Suprapubic skin (tissue), 4 donors: ENCODE results near the gene TREML4.

Experiments used
- CTCF ChIP-seq, 2 donors: fragments of 200-600 bp in 1 of 2; fragments of 450-650 bp in 1 of 2; sonication (generic) in 1 of 2; IDR thresholded peaks; one replicate each; pipeline ENCODE4 v1.5.1; 2016 to 2019; ENCODE audit warnings: antibody characterized with exemption in 2 of 2, mild to moderate bottlenecking in 1 of 2, moderate library complexity in 1 of 2
- EP300 ChIP-seq: sonication (generic); formaldehyde crosslinking; IDR thresholded peaks from one replicate; pipeline ENCODE4 v1.6.1; 2017; ENCODE audit warnings: antibody characterized with exemption
- POLR2A ChIP-seq, 2 donors: fragments of 450-650 bp; IDR thresholded peaks; one replicate each; pipeline ENCODE4 v1.6.1; 2017; ENCODE audit warnings: antibody characterized with exemption in 2 of 2, mild to moderate bottlenecking in 2 of 2, moderate library complexity in 2 of 2
- POLR2AphosphoS5 ChIP-seq, 3 donors: sonication (generic); formaldehyde crosslinking; IDR thresholded peaks; one replicate each; pipeline ENCODE4 v1.6.1; 2017; ENCODE audit warnings: antibody characterized with exemption in 3 of 3

- no peak for TF ChIP-seq CTCF (IDR thresholded peaks at IDR 0.05)
- no peak for TF ChIP-seq POLR2A (IDR thresholded peaks at IDR 0.05)
- no peak for TF ChIP-seq POLR2AphosphoS5 (IDR thresholded peaks at IDR 0.05)
- TF ChIP-seq EP300, result no peak
These were observed 24.4 kb downstream of the TREML4 start for GRCh38 chr6:41252401-41253169.
